Activated CD4-positive, alpha-beta memory T cell treated with anti-CD3 and anti-CD28 coated beads, Interleukin-2, amount 10 ng/mL, durations not matched to agents 7 days and 5 days (primary cell): ENCODE measurements around the gene OR13J1. TPM values are rescaled to one million over a fixed set of nuclear protein-coding genes. Genes with fewer than 3 reads are reported as not detected.

Experiments used
- CTCF ChIA-PET: fragments of 350-600 bp; sonication (Branson Sonifier 250); formaldehyde crosslinking; loops from one replicate; lab custom pipeline; 2021; ENCODE audit warnings: antibody characterized with exemption, inconsistent platforms; lab: Charles Lee
- POLR2A ChIA-PET: fragments of 350-600 bp; sonication (Branson Sonifier 250); formaldehyde crosslinking; loops from one replicate; lab custom pipeline; 2021; ENCODE audit warnings: antibody characterized with exemption; lab: Charles Lee
- DNase-seq: peaks from one replicate; pipeline ENCODE4 v3.0.0-alpha.2; 2020
- H3K27ac Mint-ChIP-seq: one replicate; pipeline ENCODE4 v1.8.0; 2021; ENCODE audit warnings: mild to moderate bottlenecking, mixed read lengths
- H3K27me3 Mint-ChIP-seq: one replicate; pipeline ENCODE4 v1.8.0; 2021; ENCODE audit warnings: mixed read lengths
- H3K36me3 Mint-ChIP-seq: one replicate; pipeline ENCODE4 v1.8.0; 2021; ENCODE audit warnings: low read depth, mixed read lengths
- H3K4me1 Mint-ChIP-seq: one replicate; pipeline ENCODE4 v1.8.0; 2021; ENCODE audit warnings: mixed read lengths
- H3K4me3 Mint-ChIP-seq: one replicate; pipeline ENCODE4 v1.8.0; 2021; ENCODE audit warnings: mild to moderate bottlenecking, mixed read lengths
- H3K9me3 Mint-ChIP-seq: one replicate; pipeline ENCODE4 v1.8.0; 2021; ENCODE audit warnings: mixed read lengths
- total RNA-seq, 2 experiments: library from RNA; stranded (reverse); gene quantifications; one replicate each; pipeline ENCODE4 v1.2.3, GENCODE V29; 2021

Gene OR13J1
- total RNA-seq, 2 experiments from 2014 or later: not detected

DNA sequence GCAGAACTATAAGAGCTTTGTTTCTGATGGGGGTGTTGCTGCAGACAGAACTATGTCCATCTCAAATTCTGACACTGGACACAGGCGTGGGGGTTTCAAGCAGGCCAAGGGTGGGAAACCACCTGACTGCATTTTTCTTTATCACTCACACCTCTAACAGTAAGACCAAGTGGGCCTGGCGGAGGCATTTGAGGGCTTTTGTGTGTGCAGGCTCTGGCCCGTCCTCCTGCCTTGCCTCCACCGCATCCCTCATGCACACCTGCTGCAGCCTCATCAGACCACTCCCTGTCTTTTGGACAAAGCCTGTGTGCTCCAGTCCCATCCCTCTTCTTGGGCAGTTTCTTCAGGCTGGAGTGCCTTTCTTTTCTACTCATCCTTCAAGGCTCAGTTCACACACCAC lies 7.9 kb downstream of the OR13J1 start:
- ChIA-PET CTCF (interaction anchor here (1.5 kb wide), 1 partner anchor 27 kb away, joined by 3 read pairs; no protein-coding TSS in a partner anchor), POLR2A (no interaction called here)
- Mint-ChIP-seq H3K36me3 (no peaks in the 10 kb centered on the region), H3K9me3 (no peaks in the 10 kb centered on the region), H3K4me3 (no peak overlapping the region), H3K27ac (no peak overlapping the region), H3K27me3 (peaks cover 9% of the 10 kb centered on the region), H3K4me1 (peaks cover 1% of the 10 kb centered on the region)
- DNase-seq: no peak

GRCh38 chr9:35861161-35861897 lies 8.9 kb downstream of the OR13J1 start:
- Mint-ChIP-seq H3K4me1 (peaks cover 1% of the 10 kb centered on the region), H3K27ac (no peak overlapping the region), H3K4me3 (no peak overlapping the region), H3K27me3 (peaks cover 12% of the 10 kb centered on the region), H3K36me3 (no peaks in the 10 kb centered on the region), H3K9me3 (no peaks in the 10 kb centered on the region)
- CTCF ChIA-PET: interaction anchor here (1.0 kb wide), 1 partner anchor 35 kb away, joined by 3 read pairs; no protein-coding TSS in a partner anchor
- POLR2A ChIA-PET: no interaction called here
- no peak for DNase-seq

DNA sequence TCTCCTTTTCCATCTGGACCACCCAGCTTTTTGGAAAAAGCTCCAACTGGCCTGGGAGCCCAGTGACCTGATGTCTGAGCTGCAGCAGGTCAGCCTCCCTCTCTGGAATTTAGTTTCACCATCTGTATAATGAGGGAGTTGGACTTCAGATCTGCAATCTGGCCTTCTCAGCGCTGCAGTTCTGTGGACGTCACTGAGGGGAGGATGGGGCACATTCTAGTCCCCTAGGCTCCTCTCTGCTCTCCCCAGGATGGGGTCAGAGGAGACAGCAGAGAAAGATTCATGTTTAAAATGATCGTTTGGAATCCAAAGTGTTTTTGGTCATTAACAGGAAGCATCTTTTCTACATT lies 10.2 kb downstream of the OR13J1 start:
- DNase-seq: no peak
- Mint-ChIP-seq H3K36me3 (no peaks in the 10 kb centered on the region), H3K27me3 (peaks cover 18% of the 10 kb centered on the region), H3K4me1 (peaks cover 1% of the 10 kb centered on the region), H3K27ac (no peak overlapping the region), H3K9me3 (no peaks in the 10 kb centered on the region), H3K4me3 (no peak overlapping the region)
- ChIA-PET POLR2A (no interaction called here), CTCF (no interaction called here)

- H3K27ac Mint-ChIP-seq: no peak overlapping the region
- no peak for DNase-seq
- H3K4me1 Mint-ChIP-seq: peaks cover 1% of the 10 kb centered on the region
- POLR2A ChIA-PET: no interaction called here
- no peaks in the 10 kb centered on the region for H3K9me3 Mint-ChIP-seq
- H3K36me3 Mint-ChIP-seq: no peaks in the 10 kb centered on the region
- peaks cover 18% of the 10 kb centered on the region for H3K27me3 Mint-ChIP-seq
- CTCF ChIA-PET: no interaction called here
- H3K4me3 Mint-ChIP-seq: no peak overlapping the region
These were observed 10.8 kb downstream of the OR13J1 start for GRCh38 chr9:35859310-35859989.

DNA sequence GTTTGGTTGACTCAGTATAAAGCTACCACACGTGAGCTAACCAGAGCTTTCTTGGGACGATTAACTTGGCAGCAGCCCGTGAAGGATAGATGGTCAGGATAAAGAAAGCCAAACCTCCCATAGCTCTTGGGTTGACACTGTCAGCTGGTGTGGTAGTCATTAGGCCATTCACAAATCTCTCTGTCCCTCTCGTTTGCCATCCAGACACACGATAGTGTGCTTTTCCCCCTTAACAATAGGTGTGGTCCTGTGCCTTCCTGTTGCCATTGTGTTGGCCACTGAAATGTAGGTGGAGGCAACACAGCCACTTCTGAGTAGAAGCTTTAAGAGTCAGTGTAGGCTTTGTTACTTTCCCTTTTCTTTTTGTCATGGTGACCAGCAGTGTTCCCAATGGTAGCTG lies 11.7 kb downstream of the OR13J1 start:
- Mint-ChIP-seq H3K9me3 (no peaks in the 10 kb centered on the region), H3K4me1 (peaks cover 1% of the 10 kb centered on the region), H3K4me3 (no peak overlapping the region), H3K27me3 (peaks cover 18% of the 10 kb centered on the region), H3K36me3 (no peaks in the 10 kb centered on the region), H3K27ac (no peak overlapping the region)
- DNase-seq: no peak
- POLR2A ChIA-PET: interaction anchor here (1.0 kb wide), 1 partner anchor 13 kb away, joined by 3 read pairs; no protein-coding TSS in a partner anchor
- CTCF ChIA-PET: interaction anchor here (0.8 to 1.8 kb wide), 2 partner anchors 32 to 88 kb away, joined by 3 to 5 read pairs; no protein-coding TSS in a partner anchor

GRCh38 chr9:35856882-35857281 lies 13.3 kb downstream of the OR13J1 start:
- no peak overlapping the region for H3K4me3 Mint-ChIP-seq
- H3K36me3 Mint-ChIP-seq: no peaks in the 10 kb centered on the region
- H3K27me3 Mint-ChIP-seq: peaks cover 13% of the 10 kb centered on the region
- H3K9me3 Mint-ChIP-seq: no peaks in the 10 kb centered on the region
- no peak for DNase-seq
- POLR2A ChIA-PET: no interaction called here
- CTCF ChIA-PET: interaction anchor here (0.6 to 1.8 kb wide), 3 partner anchors 30 to 180 kb away, joined by 3 to 5 read pairs (median 3); partner anchors contain the start of gene RECK
- H3K4me1 Mint-ChIP-seq: peaks cover 1% of the 10 kb centered on the region
- H3K27ac Mint-ChIP-seq: no peak overlapping the region

GRCh38 chr9:35856206-35856605 lies 14.0 kb downstream of the OR13J1 start:
- H3K27me3 Mint-ChIP-seq: peaks cover 10% of the 10 kb centered on the region
- CTCF ChIA-PET: interaction anchor here (0.6 kb wide), 1 partner anchor 181 kb away, joined by 3 read pairs; the partner anchor contains the start of gene RECK
- H3K4me1 Mint-ChIP-seq: peaks cover 1% of the 10 kb centered on the region
- no peak for DNase-seq
- H3K4me3 Mint-ChIP-seq: no peak overlapping the region
- POLR2A ChIA-PET: no interaction called here
- H3K9me3 Mint-ChIP-seq: no peaks in the 10 kb centered on the region
- no peaks in the 10 kb centered on the region for H3K36me3 Mint-ChIP-seq
- H3K27ac Mint-ChIP-seq: no peak overlapping the region

GRCh38 chr9:35854091-35854762 lies 16.0 kb downstream of the OR13J1 start:
- ChIA-PET POLR2A (no interaction called here), CTCF (no interaction called here)
- no peaks in the 10 kb centered on the region for H3K9me3 Mint-ChIP-seq
- no peak overlapping the region for H3K4me3 Mint-ChIP-seq
- no peak for DNase-seq
- H3K36me3 Mint-ChIP-seq: no peaks in the 10 kb centered on the region
- peaks cover 11% of the 10 kb centered on the region for H3K27me3 Mint-ChIP-seq
- H3K4me1 Mint-ChIP-seq: peaks cover 1% of the 10 kb centered on the region
- no peak overlapping the region for H3K27ac Mint-ChIP-seq

DNA sequence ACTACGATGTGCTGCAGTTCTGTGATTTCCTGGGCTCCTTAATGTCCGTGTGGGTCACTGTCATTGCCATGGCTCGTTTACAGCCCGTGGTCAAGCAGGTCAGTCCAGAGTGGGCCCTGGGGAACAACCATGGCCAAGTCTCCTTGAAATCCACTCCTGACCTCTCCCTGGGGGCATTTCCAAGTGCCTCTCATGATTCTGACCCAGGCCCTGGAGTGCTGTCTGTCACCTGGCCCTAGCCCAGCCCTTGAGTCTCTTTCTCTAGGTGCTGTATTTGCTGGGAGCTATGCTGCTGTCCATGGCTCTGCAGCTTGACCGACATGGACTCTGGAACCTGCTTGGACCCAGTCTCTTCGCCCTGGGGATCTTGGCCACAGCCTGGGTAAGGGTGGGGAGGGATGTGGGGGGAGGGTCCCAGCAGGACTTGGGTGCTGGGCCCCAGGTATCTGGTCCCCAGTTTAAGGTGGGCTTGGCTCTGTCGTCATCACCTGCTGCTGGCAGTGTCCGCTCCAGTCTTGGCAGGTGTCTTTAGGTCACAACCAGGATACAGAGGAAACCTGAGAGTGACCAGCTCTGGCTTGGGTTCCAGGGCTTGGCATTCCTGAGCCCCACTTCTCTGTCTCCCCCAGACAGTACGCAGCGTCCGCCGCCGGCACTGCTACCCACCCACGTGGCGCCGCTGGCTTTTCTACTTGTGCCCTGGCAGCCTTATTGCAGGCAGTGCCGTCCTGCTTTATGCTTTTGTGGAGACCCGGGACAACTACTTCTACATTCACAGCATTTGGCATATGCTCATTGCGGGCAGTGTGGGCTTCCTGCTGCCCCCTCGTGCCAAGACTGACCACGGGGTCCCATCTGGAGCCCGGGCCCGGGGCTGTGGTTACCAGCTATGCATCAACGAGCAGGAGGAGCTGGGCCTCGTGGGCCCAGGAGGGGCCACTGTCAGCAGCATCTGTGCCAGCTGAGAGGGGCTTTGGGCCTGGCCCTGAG lies 17.0 kb downstream of the OR13J1 start:
- no peak overlapping the region for H3K4me3 Mint-ChIP-seq
- H3K27ac Mint-ChIP-seq: no peak overlapping the region
- ChIA-PET CTCF (no interaction called here), POLR2A (no interaction called here)
- H3K27me3 Mint-ChIP-seq: peaks cover 11% of the 10 kb centered on the region
- H3K4me1 Mint-ChIP-seq: peaks cover 2% of the 10 kb centered on the region
- no peaks in the 10 kb centered on the region for H3K9me3 Mint-ChIP-seq
- no peak for DNase-seq
- no peaks in the 10 kb centered on the region for H3K36me3 Mint-ChIP-seq

- H3K36me3 Mint-ChIP-seq: no peaks in the 10 kb centered on the region
- H3K4me1 Mint-ChIP-seq: peaks cover 8% of the 10 kb centered on the region
- POLR2A ChIA-PET: no interaction called here
- no peak overlapping the region for H3K27ac Mint-ChIP-seq
- no peak overlapping the region for H3K4me3 Mint-ChIP-seq
- H3K27me3 Mint-ChIP-seq: peaks cover 11% of the 10 kb centered on the region
- H3K9me3 Mint-ChIP-seq: no peaks in the 10 kb centered on the region
- CTCF ChIA-PET: no interaction called here
- DNase-seq: no peak
These were observed 17.9 kb downstream of the OR13J1 start for GRCh38 chr9:35852267-35852815.

DNA sequence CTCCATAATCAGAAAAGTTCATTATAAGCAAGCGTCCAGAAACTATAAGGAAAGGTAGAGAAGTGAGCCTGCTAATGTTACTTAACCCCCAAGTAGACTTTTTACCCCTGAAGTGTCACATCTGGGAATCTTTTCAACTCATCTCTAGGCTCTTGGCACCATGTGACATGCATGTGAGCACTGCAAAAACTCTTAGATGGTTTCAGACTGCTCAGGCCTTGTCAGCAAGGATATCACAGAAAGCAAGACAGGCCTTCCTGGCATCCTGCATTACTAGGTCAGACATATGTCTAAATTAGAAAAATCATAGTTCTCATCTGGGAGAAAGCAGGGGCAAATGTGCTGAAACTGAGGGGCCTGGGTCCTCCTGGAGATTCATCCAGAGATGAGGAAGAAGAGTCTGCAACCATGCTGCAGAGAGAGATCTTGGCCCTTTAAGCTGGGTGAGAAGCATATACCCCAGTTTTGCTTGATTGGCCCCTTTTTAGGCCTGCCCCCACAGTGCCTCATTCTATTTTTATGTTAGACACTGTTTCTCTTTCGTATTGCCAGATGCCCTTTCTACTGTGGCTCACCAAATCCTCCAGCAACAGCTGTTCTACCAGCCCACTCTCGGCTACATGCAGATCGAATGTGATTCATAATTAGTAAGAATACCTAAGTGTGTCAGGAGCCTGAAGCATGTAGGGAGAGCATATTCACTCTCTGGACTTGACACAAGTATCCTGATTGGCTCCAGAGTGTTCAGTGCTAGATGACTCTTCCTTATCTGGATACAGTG lies 22.2 kb downstream of the OR13J1 start:
- Mint-ChIP-seq H3K27ac (peak overlapping the region; percentile 12), H3K4me1 (peaks cover 27% of the 10 kb centered on the region), H3K9me3 (no peaks in the 10 kb centered on the region), H3K4me3 (no peak overlapping the region), H3K36me3 (no peaks in the 10 kb centered on the region), H3K27me3 (peaks cover 2% of the 10 kb centered on the region)
- DNase-seq: no peak
- CTCF ChIA-PET: interaction anchor here (0.6 to 1.7 kb wide), 3 partner anchors 13 to 60 kb away, joined by 3 to 5 read pairs (median 3); no protein-coding TSS in a partner anchor
- POLR2A ChIA-PET: interaction anchor here (1.2 kb wide), 1 partner anchor 11 kb away, joined by 3 read pairs; no protein-coding TSS in a partner anchor
